ENCODE data around the gene MEF2C. TPM values are rescaled to one million over a fixed set of nuclear protein-coding genes. Genes with fewer than 3 reads are reported as not detected.

Gene MEF2C
- total and polyA plus RNA-seq, 2 of the 13 experiments (the other 11 are each of a cell fraction or from before 2014, with no cell fraction given) = 0.02 TPM; not detected in 1

- ChIA-PET CTCF (ENCODE audit: low intra/inter-chr PET ratio, low total read pairs) (no interaction called here), POLR2A (no interaction called here)
- Histone ChIP-seq H3K27me3 (ENCODE audit: control insufficient read depth in 1 of 2, insufficient read depth in 2 of 2, low read length in 2 of 2) (no peaks in the 10 kb centered on the region; a peak in 1 of 5 replicates), H3K9me3 (ENCODE audit: low read length) (no peaks in the 10 kb centered on the region), H3K27ac (ENCODE audit: extremely low read length, insufficient read depth, low read length) (no peak overlapping the region), H3K4me2 (ENCODE audit: low read depth, low read length) (no peak overlapping the region), H3K9ac (ENCODE audit: insufficient read depth, low read depth, low read length) (no peak overlapping the region), H3K4me1 (ENCODE audit: insufficient read depth, low read length) (no peaks in the 10 kb centered on the region), H3K79me2 (ENCODE audit: insufficient read depth, low read length) (no peaks in the 10 kb centered on the region), H3K36me3 (replicated peaks in 1 of 2; ENCODE audit: control insufficient read depth in 1 of 2, insufficient read depth in 2 of 2, low read length in 2 of 2) (no peaks in the 10 kb centered on the region), H4K20me1 (ENCODE audit: insufficient read depth, low read length) (no peaks in the 10 kb centered on the region), H3K4me3 (replicated peaks in 1 of 3; ENCODE audit: insufficient read depth in 1 of 3, low read depth in 2 of 3, low read length in 3 of 3) (no peak overlapping the region), H2AFZ (ENCODE audit: low read length) (no peak overlapping the region)
- WGBS (ENCODE audit: low lambda C conversion rate) = 0% methylated on average over 5 of the region's 5 CpGs
- no TSS peak for BruUV-seq (replicated peaks)
- intact Hi-C loops (cut with micrococcal nuclease; ENCODE audit: unreplicated experiment) = no loop called here
- no peak for FAIRE-seq
- in situ Hi-C loops (cut with HindIII; ENCODE audit: extremely low pct_ligation_motif_present, low pct_unique_long_range_greater_than_20kb) = no loop called here
- no peak for DNase-seq (ENCODE audit: low spot score)
- no peak for ATAC-seq
- TF ChIP-seq ZNF558 (CRISPR knock-in tag; IDR thresholded peaks at IDR 0.05; ENCODE audit: borderline replicate concordance) (no peak), ZNF280D (CRISPR knock-in tag; IDR thresholded peaks at IDR 0.05) (no peak), ZNF224 (CRISPR knock-in tag; IDR thresholded peaks at IDR 0.05) (no peak), ZNF879 (CRISPR knock-in tag; IDR thresholded peaks at IDR 0.05) (no peak), TAF1 (CRISPR knock-in tag; IDR thresholded peaks at IDR 0.05) (no peak), ZNF766 (CRISPR knock-in tag; IDR thresholded peaks at IDR 0.05; ENCODE audit: borderline replicate concordance) (no peak), SCMH1 (CRISPR knock-in tag; IDR thresholded peaks at IDR 0.05; ENCODE audit: borderline replicate concordance) (no peak), ZNF674 (CRISPR knock-in tag; IDR thresholded peaks at IDR 0.05; ENCODE audit: low read depth) (no peak), HNF1A (IDR thresholded peaks at IDR 0.05; ENCODE audit: low read depth) (no peak), HNF1A (CRISPR knock-in tag; IDR thresholded peaks at IDR 0.05; ENCODE audit: borderline replicate concordance) (no peak), STAT5B (CRISPR knock-in tag; IDR thresholded peaks at IDR 0.05) (no peak), ELF4 (CRISPR knock-in tag; IDR thresholded peaks at IDR 0.05; ENCODE audit: borderline replicate concordance) (no peak)
- TF ChIP-seq, protein P1, sequence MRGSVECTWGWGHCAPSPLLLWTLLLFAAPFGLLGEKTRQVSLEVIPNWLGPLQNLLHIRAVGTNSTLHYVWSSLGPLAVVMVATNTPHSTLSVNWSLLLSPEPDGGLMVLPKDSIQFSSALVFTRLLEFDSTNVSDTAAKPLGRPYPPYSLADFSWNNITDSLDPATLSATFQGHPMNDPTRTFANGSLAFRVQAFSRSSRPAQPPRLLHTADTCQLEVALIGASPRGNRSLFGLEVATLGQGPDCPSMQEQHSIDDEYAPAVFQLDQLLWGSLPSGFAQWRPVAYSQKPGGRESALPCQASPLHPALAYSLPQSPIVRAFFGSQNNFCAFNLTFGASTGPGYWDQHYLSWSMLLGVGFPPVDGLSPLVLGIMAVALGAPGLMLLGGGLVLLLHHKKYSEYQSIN (CRISPR knock-in tag; IDR thresholded peaks at IDR 0.05; ENCODE audit: borderline replicate concordance) = no peak
- TF ChIP-seq, protein P2, sequence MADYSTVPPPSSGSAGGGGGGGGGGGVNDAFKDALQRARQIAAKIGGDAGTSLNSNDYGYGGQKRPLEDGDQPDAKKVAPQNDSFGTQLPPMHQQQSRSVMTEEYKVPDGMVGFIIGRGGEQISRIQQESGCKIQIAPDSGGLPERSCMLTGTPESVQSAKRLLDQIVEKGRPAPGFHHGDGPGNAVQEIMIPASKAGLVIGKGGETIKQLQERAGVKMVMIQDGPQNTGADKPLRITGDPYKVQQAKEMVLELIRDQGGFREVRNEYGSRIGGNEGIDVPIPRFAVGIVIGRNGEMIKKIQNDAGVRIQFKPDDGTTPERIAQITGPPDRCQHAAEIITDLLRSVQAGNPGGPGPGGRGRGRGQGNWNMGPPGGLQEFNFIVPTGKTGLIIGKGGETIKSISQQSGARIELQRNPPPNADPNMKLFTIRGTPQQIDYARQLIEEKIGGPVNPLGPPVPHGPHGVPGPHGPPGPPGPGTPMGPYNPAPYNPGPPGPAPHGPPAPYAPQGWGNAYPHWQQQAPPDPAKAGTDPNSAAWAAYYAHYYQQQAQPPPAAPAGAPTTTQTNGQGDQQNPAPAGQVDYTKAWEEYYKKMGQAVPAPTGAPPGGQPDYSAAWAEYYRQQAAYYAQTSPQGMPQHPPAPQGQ (CRISPR knock-in tag; IDR thresholded peaks at IDR 0.05; ENCODE audit: borderline replicate concordance) = no peak
Observed at GRCh38 chr5:88824892-88825583, 57.9 kb downstream of the MEF2C start.
